ENCODE data around the gene CD46.

Gene CD46

GRCh38 chr1:207798847-207799246 lies 47.0 kb downstream of the CD46 start:
- DNase-seq, result no peak

- DNase-seq, result no peak
Measured at GRCh38 chr1:207799989-207800648, 48.3 kb downstream of the CD46 start.

DNA sequence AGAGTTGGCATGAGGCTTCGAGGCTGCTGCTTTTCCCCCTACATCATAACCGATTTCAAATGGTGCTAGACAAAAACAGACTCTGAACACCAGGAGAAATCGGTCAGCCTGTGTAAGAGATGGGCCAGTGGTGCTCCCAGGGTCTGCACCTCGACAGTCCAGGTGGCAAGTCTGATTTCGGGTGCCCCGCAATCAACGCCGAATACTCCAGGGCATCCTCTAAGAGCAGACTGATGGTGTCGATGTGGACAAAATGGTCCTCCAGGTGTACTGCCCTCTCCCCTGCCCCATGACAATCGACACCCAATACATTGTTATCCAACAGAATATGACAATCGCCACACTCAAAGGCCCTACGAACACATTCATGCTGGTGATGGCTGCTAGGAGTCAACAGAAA lies 50.0 kb downstream of the CD46 start:
- no peak for DNase-seq

GRCh38 chr1:207803678-207804077 lies 51.8 kb downstream of the CD46 start:
- no peak for DNase-seq

- DNase-seq, result no peak
Measured at GRCh38 chr1:207804721-207805468, 53.0 kb downstream of the CD46 start.

GRCh38 chr1:207805841-207806421 lies 54.1 kb downstream of the CD46 start:
- DNase-seq, result no peak

DNA sequence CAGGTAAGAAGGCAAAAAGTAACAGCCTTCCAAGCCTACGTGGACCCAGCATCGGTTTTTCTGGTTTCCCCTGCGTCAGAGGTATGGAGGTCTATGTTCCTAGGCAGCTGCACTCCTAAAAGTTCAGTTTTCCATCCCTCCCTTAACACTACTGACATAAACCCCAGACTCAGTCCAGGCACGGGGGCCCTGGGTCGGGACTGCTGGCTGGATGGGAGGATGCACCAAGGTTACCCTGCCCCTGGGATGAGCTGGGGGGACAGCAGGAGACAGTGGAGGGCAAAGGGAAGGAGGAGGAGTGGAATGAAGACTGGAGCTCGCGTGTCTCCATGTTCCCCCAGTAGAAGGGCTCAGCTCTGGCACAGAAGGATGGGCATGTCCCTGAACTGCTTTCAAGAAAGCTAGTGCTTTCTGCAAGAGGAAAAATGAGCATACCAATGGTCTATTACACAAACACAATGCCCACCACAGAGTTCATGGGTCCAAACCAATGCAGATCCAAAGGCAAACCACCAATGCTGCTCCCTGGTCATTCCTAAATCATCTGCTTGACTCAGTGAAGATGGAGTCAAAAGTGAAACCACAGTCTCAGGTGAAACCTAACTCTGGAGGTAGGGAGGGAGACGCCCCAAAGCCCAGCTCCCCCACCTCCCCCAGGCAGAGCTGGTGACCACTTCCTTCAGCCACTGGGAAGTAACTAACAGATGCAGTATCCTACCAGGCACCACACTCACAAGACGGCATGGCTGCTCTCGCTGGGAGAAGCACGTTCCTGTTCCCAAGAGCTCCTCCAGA lies 54.9 kb downstream of the CD46 start:
- no peak for DNase-seq

DNA sequence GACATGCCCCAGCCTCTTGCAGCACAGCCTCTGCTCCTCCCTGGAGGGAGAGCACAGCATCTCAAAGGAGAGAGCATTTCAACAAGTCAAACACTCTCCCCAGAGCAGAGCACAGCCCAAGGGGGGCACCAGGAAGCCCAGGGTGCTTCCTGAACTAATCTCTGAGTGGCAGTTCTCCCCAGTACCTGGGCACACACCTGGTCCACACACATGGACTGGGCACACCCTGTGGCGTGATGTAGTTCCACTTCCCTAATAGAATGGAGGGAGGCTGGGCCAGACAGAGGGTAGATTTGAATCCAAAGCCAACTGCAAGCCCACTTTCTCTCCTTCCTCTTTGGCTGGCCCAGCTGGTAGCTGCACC lies 55.5 kb downstream of the CD46 start:
- DNase-seq, result no peak

GRCh38 chr1:207807690-207808321 lies 56.0 kb downstream of the CD46 start:
- DNase-seq, result no peak

DNA sequence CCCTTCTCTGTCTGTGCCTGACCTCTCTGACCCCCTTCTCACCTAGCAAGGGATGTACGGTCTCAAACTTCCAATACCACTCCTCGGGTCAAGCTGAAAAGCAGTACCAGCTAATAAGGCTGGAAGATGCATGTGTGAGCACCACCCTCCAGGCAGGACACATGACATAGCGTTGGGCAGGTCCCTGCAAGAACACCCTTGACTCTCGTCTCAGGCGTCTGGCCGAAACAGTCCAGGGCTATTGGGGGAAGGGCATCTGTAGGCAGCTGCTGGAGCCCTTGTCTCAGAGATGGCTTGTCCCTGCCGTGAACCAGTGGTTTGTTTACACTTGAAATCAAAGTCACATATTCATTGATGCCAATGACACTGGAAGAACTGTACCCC lies 56.5 kb downstream of the CD46 start:
- no peak for DNase-seq

DNA sequence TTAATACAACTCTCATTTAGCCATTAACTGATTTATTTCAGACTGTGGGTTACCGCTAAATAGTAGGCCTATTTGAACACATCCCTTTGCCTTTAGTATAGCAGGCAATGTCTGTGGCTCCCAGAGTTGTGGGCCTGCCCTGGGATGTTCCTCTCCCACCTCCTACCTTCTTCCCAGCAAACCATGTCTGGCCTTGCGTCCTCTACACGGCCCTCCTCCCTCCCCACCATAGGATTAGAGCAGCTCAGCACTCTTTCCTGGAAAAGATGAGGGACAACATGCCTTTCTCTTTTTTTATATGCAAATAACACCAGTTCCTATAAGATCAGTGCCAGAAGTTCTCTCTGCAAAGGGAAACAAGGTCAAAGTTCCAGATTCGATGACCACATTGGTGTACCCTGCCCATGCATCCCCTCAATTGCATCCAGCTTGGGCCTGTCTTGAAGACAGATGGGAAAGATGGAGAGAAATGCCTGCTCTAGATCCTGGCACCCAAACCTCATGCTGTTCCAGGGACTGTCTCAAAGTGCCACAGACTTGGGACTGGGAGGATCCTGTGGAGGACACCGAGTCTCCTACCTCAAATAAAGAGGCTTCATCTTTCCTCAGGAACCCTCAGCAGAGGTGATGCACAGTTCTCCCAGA lies 57.2 kb downstream of the CD46 start:
- DNase-seq, result no peak

GRCh38 chr1:207810173-207810572 lies 58.3 kb downstream of the CD46 start:
- DNase-seq, result no peak

DNA sequence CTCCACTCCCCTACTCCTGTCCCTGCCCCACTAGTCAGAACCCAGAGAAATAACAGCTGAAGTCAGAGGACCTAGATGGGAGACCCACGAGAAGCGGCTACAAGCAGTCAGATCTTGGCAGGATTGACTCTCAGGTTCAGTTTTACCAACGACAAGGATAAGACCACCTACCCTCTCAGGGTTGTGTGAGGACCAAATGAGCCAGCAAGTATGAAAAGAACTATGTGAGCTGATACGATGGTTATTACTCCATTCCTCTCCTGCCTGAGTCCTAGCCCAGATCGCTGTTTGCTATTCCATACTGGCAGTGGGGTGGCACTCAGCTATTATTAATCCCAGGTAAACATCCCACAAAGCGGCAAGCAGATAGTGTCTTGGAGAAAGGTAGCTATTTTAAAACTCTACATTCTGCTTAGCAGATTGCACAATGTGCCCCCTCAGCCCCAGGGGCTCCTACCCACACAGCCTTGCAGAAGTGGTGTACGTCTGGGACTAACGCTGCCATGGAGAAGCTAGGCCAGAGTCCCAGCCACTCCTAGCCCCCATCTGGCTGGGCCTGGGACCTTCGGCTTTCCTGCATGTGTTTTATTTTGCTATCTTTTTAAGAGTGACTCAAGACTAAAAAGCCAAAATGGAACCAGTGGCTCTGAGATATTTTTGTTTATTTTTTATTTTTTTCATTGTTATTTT lies 58.9 kb downstream of the CD46 start:
- no peak for DNase-seq

GRCh38 chr1:207811319-207811718 lies 59.5 kb downstream of the CD46 start:
- DNase-seq, result no peak

GRCh38 chr1:207811920-207812720 lies 60.3 kb downstream of the CD46 start:
- no peak for DNase-seq

DNA sequence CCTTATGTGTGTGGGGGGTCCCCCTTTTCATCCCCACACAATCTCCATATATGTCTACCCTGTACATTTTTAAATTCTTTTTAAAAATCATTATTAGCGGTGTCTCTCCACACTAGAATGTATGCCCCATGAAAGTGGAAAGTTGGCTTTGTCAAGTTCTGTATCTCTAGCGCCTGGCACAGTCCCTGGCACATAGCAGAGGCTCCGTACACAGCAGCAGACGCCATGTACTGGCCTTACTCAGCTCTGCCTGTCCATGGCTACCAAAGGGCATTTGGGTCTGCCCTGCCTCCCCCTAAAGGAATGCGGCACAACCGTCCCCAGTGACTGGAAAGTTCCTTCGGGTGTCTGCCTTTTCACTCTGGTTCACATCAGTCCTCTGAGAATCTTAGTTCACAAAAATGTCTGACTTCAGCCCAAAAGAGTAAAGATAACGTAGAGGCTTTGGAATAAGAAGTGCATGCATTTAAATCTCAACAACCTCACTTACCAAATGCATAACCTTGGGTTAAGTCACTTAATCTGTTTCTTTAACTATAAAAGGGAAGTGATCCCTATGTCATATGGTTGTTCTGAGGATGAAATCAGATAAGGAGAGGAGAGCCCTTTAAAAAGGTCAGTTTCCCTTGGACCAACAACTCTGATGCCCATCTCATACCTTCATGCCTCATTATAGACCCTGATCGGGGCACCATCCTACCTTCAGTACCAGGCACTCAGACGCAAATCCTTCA lies 61.1 kb downstream of the CD46 start:
- DNase-seq, result no peak

GRCh38 chr1:207813512-207813881 lies 61.6 kb downstream of the CD46 start:
- DNase-seq, result no peak

DNA sequence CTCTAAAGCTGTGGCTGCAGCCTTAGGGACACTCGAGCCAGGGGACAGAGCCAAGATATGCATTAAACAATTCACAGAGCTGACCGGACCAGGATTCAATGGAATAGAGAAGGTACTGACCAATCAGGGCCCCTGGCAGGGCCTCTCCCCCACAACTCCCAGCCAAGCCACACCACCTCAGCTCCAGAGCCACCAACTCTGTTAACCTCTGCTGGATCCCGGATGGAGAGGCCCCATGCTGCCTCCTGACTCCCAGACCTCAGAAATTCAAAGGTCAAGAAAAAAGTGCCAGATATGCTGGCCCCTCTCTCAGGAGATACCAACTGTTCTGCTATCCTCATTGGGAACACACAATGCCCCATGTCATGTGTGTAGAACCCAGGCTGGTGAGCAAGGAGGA lies 62.1 kb downstream of the CD46 start:
- no peak for DNase-seq

DNA sequence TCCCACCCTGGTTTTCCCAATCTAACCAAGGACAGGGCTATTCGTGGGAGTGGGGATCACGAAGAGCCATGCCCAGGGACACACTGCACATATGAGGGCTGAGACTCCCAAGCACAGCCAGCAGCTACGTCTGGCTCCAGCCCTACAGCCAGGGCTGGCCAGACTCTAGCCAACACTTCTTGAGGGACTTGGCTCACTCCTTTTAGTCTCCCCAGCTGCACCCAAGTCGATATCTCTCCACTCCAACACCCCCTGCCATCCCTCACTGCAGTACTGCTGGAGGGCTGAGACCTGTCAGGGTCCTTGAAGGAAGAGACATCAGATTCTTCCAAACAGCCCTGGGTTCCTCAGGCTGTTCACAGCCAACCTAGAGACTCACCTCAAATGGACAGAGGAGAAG lies 62.6 kb downstream of the CD46 start:
- no peak for DNase-seq

DNA sequence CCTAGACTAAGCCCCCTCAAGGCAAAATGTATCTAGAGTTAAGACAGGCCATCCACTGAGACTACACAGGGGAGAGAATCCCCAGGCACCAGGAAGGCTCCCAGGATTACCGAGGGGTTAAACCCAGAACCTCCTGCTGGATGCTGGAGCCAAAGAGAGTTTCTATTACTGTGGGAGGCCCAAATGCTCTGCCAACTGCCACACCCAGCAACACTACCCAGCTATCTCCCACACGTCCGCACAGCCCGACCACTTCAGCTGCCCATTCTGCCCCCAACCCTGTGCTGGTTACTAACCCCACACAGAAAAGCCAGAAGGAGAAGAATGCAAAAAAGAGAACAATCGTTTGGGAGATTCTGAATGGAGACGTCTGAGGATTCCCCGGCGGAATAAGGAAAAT lies 63.6 kb downstream of the CD46 start:
- DNase-seq, result no peak

DNA sequence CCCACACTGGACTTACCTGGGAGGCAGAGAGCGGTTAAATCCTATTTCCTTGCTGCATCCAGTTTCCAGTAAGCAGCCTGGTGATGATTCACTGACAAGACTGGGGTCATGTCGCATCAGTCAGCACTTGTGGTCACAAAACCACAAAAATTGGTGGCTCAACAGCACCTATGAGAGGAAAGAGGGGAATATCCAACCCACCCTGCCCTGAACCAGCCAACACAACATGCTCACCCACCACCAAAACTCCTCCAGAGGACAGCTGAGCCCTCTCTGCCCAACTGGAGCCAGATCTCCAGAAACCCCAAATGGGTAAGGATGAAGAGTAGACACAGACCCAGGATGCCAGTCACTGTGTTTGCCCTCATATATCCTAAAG lies 64.0 kb downstream of the CD46 start:
- no peak for DNase-seq

Data from SIG-M5 (cell line).